Measurements from ENCODE around the gene OTP.
"Not testable (repeated sequence)": the region's sequence is repeated elsewhere in the genome, so short reads cannot be mapped to it uniquely, and the experiment has no call there.

Gene OTP

DNA sequence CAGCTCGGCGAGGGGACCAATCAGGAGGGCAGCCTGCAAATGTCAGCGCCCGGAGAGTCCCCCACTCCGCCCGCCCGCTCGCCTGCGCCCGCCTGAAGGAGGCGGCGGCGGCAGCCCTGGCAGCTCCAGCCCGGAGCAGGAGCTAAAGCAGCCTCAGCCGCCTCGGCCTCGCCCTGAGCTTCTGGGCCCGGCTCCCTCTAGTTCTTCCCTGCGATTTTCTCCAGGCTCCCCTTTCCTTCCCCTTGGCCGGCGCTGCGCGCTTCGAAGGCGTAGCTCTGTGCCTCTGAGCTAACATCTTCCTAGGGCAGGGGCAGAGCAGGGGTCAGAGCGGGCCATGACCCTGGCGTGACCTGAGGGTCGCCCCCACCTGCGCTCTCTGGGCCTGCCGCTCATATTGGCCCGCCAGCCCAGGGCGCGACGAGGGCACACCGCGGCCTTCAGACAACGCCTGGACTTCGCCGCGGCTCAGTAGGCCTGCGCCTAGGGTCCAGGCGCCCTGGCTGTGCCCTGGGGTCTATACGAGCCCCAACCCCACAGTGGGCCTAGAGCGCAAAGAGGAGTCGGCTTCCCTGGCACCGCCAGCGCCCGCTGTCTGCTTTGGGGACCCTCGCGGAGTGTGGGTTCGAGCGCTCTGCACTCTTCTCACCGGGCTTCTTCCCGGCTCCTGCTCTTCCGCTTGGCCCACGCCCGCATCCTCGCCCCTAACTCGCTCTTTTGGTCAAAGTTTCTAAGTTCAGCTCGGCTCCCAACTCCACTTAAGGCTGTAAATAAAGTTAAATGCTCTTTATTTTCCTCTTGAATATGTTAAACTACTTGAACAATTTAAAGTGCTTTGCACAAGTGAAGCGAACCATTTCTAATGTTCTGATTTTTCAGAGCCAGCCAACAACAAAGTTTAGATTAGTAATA lies 504 bp upstream of the OTP start:
- DNase-seq: peak; percentile 50

DNA sequence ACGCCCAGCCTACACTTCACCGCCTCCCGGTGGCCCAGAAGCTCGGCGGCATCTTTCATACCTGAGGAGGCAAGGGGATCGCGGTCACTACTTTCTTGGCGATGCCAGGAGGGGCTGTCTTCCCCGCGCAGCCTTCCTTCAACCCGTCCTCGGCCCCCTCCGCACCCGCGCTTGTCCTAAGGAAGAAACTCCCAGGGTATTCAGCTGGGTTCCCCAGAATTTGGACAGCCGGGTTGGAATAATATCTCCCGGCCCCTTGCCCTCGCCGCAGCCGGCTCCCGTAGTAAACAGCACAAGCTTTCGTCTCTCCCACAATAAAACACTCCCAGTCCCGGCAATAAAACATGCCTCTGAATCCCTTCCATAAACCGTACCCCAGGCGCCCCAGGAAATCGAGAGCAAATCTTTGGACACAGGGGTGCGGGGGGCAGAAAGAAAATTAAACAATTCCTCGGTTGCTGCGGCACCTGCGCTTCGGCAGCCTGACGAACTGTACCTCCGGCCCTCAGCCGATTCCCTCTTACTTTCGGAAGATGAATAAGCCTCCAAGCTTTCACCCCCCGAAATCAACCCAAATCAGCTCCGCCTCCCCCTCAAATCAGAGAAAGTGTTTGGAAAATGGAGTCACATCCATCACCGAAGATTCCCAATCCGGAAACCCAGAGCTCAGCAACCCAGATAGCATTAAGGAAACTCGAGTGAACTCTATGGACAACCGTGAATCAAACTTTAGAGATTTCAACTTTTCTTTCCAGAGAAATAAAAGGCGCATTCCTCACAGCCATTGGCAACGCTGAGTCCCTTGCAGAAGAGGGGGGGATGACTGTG lies 1.1 kb downstream of the OTP start:
- DNase-seq: peak; percentile 55

DNA sequence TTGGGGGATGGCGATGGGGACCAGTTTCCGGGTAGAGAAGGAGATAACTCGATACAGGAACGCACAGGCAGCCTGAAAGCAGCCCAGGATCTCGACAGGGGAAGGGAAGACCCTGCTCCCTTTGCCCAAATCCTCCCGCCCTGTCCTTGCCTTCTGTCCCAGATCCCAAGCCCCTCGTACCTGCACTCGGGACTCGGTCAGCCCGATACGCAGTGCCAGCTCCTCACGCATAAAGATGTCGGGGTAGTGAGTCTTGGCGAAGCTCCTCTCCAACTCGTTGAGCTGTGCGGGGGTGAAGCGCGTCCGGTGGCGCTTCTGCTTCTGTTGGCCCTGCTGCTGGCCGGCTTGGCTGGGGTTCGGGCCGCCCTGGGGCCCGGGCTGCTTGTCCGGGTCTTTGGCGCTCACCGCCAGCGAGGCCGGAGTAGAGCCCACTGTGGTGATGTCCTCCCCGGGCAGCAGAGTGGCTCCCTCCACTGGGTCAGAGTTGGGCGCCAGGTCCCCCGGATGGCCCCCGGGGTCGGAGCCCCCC lies 1.8 kb downstream of the OTP start:
- peak; percentile 50 for DNase-seq

GRCh38 chr5:77635917-77636640 lies 2.4 kb downstream of the OTP start:
- no peak for DNase-seq

- DNase-seq: no peak
Measured at GRCh38 chr5:77635067-77635916, 3.2 kb downstream of the OTP start.

DNA sequence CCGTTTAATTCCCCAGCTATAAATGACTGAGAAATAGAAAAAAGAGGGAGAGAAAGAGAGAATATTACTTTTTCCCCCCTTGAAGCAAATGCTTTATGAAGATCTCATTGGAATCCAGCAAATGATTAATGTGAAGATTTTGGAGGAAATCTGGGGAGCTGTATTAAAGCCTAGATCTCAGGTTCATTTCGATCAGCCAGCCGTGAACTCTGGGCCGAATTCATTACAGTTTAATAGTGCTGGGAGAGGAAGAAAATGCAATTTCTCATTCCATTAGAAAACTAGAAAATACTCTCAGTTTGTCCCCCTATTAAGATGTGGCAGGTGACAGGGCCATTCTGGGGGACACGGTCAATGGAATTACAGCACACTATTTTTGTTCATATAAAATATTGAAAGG lies 4.8 kb downstream of the OTP start:
- DNase-seq: no peak

- no peak for DNase-seq
Measured at GRCh38 chr5:77633207-77633675, 5.3 kb downstream of the OTP start.

DNA sequence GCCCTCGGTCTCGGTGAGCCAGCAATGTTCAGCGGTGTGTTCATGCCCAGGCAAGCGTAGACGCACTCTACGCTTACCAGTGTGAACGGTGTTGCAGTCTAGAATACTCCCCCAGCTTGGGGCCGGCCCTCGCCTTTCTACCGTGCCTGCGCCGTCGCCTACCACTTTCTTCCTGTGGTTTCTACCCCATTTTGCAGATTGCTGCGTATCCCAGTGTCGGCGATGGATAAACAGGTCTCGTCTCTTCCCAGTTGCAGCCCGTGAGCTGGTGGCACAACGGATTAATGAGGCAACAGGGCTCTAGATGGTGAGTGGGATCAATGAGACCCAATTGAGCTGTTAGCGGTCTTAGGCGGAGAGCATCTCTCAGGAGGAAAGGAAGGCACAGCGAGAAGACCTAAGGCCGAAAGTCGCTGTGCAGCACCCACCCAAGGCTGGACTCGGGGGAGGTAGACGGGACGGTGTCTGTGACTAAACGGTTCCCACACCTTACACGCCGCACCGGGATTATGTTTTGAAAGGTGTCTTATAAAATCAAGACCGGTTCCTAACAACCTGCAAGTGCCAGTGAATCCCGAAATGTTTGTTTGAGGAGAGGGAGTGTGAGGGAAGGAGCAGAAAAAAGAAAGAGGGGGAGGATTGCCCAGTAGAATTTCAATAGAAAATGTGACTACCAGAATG lies 5.8 kb downstream of the OTP start:
- no peak for DNase-seq

- peak; percentile 67 for DNase-seq
Measured at GRCh38 chr5:77630114-77630680, 8.3 kb downstream of the OTP start.

DNA sequence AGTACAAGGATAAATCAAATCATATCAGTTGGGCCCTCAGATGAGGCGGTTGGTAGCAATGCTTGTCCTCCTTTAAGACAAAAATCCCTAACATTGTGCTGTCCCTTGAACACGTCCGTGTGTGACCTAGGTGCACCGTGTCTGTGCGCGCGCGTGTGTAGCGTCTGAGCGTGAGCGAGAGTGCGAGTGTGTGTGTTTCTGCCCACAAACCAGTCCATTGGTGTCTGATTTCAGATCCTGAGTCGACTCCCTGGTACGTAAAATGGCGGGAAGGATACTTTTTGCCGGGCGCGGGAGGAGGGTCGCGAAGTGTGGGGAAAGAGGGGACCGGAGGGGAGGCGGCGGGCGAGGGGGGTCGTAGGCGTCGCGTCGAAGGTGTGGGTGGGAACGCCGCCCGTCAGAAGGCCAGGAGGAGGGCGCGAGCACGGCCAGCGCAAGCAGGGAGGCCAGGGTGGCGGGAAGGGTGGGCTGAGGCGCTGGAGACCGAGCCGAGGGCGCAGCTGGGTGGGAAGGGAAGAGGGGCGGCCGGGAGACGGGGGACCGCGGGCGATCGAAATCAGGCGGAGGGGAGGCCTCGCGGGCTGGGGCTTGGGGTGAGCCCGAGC lies 8.9 kb downstream of the OTP start:
- peak; percentile 52 for DNase-seq

DNA sequence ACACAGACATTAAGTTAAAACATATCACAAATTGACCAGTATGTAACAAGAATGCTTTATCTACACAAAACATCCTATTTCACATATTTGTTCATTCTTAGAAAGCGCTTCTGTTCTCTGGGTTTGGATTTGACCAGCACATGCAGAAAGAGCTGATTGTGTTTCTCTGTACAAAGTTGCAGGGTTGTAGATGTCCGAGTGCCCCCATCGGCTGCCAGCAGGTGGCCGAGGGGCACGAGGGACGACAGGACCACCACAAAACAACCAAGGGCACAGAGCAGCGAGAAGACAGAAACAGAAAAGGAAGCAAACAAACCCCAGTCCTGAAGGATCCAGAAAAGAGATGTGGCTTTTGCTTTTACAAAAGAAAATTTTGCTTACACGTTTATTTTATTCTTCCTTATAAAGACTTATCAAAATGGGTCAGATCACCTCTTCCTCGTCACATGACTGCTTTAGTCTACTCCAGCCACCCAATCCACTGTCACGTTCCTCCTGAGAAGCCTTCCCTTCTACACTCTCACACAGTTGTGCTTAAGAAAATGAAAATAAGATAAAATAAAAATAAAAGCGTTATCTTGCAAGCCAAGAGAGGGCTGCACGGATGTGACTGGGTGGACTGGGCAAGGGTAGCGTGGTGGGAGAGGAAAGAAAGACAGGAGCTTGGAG lies 9.5 kb downstream of the OTP start:
- no peak for DNase-seq

- DNase-seq: no peak
Measured at GRCh38 chr5:77627869-77628674, 10.4 kb downstream of the OTP start.

GRCh38 chr5:77623203-77623740 lies 15.2 kb downstream of the OTP start:
- no peak for DNase-seq

DNA sequence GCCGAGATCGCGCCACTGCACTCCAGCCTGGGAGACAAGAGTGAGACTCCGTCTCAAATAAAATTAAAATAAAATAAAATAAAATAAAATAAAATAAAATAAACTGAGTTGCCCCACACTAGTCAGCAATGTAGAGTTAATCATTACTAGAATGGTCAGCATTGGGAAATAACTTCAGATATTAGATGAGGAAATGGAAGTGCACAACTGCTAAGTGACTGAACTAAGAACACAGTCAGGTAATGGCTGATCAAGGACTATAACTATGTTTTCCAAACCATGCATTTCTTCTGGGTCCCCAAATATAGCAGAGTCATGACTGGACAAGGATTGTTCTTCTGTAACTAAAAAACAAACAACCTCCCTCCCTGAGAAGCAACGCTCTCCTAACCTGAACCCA lies 17.1 kb downstream of the OTP start:
- DNase-seq: no peak

- no peak for DNase-seq
Measured at GRCh38 chr5:77620405-77620804, 18.1 kb downstream of the OTP start.

GRCh38 chr5:77616920-77617319 lies 21.6 kb downstream of the OTP start:
- no peak for DNase-seq

GRCh38 chr5:77608927-77609326 lies 29.6 kb downstream of the OTP start:
- DNase-seq: not testable (repeated sequence)

- DNase-seq: no peak
Measured at GRCh38 chr5:77607324-77607723, 31.2 kb downstream of the OTP start.

DNA sequence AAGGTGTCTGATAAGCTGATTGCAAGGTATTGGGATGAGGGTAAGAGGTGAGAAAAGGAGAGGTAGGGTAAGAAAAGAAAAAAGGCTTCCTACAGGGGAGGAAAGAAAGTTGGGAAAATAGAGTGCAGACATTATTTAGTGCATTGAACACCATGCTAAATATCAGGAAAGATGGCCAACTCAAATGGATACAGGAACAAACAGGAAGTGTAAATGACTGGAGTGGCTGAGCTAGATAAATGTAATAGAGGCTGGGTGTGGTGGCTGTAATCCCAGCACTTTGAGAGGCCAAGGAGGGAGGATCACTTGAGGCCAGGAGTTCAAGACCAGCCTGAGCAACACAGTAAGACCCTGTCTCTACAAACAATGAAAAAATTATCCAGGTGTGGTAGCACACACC lies 32.2 kb downstream of the OTP start:
- no peak for DNase-seq

Data from right forelimb (tissue), 1 donor.